CD14-positive monocyte (primary cell): ENCODE data around the gene CACNA1C. TPM values are rescaled to one million over a fixed set of nuclear protein-coding genes. Genes with fewer than 3 reads are reported as not detected.
A peak's percentile ranks its signal among the peaks of the same experiment; 100 is the strongest.
"Not testable (repeated sequence)": the region's sequence is repeated elsewhere in the genome, so short reads cannot be mapped to it uniquely, and the experiment has no call there.

ENCODE experiments used
- DNase-seq, 3 donors: peaks; one replicate each; pipeline ENCODE4 v3.0.0-alpha.2; 2011 to 2022
- H2AFZ ChIP-seq: 2 replicates; pipeline ENCODE4 v1.6.0; 2012; ENCODE audit warnings: mild to moderate bottlenecking, low read depth, low read length, inconsistent platforms; ENCODE audit not compliant: insufficient read depth, poor library complexity, severe bottlenecking
- H3K27ac ChIP-seq, 2 donors: 1 replicate in 1 of 2; 2 replicates in 1 of 2; pipeline ENCODE4 v1.5.1; 2012 to 2013; ENCODE audit warnings: low read length in 2 of 2, control low read depth in 1 of 2, inconsistent platforms in 1 of 2, low read depth in 1 of 2, mild to moderate bottlenecking in 1 of 2
- H3K27me3 ChIP-seq, 2 donors: one replicate each; pipeline versions ENCODE4 v1.6.0 to v1.6.1; 2011 to 2013; ENCODE audit warnings: low read length in 2 of 2; ENCODE audit not compliant: control insufficient read depth in 2 of 2, insufficient read depth in 2 of 2
- H3K36me3 ChIP-seq, 2 donors: replicated peaks in 1 of 2; 1 replicate in 1 of 2; 2 replicates in 1 of 2; pipeline versions ENCODE4 v1.5.1 to v1.6.1; 2012 to 2013; ENCODE audit warnings: low read length in 2 of 2, control low read depth in 1 of 2, inconsistent platforms in 1 of 2, mild to moderate bottlenecking in 1 of 2; ENCODE audit not compliant: insufficient read depth in 2 of 2, control insufficient read depth in 1 of 2
- H3K4me1 ChIP-seq, 2 donors: 1 replicate in 1 of 2; 2 replicates in 1 of 2; pipeline versions ENCODE4 v1.5.1 to v1.6.1; 2012 to 2013; ENCODE audit warnings: low read length in 2 of 2, control low read depth in 1 of 2, inconsistent platforms in 1 of 2, mild to moderate bottlenecking in 1 of 2, moderate library complexity in 1 of 2; ENCODE audit not compliant: insufficient read depth in 2 of 2, control insufficient read depth in 1 of 2
- H3K4me2 ChIP-seq: replicated peaks from 2 replicates; pipeline ENCODE3; 2012; ENCODE audit warnings: low read length, moderate library complexity, mild to moderate bottlenecking; ENCODE audit not compliant: poor library complexity, severe bottlenecking; ENCODE audit errors: extremely low read depth
- H3K4me3 ChIP-seq, 3 experiments: fragments of 200-600 bp in 1 of 3; sonication (generic) in 1 of 3; replicated peaks in 1 of 3; 1 replicate in 2 of 3; 2 replicates in 1 of 3; pipeline ENCODE4 v1.5.1; 2011 to 2013; ENCODE audit warnings: low read length in 3 of 3, mild to moderate bottlenecking in 3 of 3, control low read depth in 2 of 3, low read depth in 2 of 3, inconsistent platforms in 1 of 3, moderate library complexity in 1 of 3
- H3K79me2 ChIP-seq: 2 replicates; pipeline ENCODE4 v1.6.0; 2012; ENCODE audit warnings: mild to moderate bottlenecking, control low read depth, inconsistent platforms, low read length, moderate library complexity; ENCODE audit not compliant: insufficient read depth
- H3K9ac ChIP-seq: 2 replicates; pipeline ENCODE4 v1.6.0; 2017; ENCODE audit warnings: low read length, mild to moderate bottlenecking; ENCODE audit not compliant: insufficient read depth, poor library complexity, severe bottlenecking
- H3K9me3 ChIP-seq, 2 donors: replicated peaks in 1 of 2; 1 replicate in 1 of 2; 2 replicates in 1 of 2; pipeline versions ENCODE4 v1.5.1 to v1.6.1; 2012 to 2013; ENCODE audit warnings: low read length in 2 of 2, control low read depth in 1 of 2; ENCODE audit not compliant: control insufficient read depth in 1 of 2, insufficient read depth in 1 of 2
- H4K20me1 ChIP-seq: 2 replicates; pipeline ENCODE4 v1.6.0; 2012; ENCODE audit warnings: mild to moderate bottlenecking, low read length, control low read depth, moderate library complexity; ENCODE audit not compliant: insufficient read depth
- H3K27ac Mint-ChIP-seq, 7 donors: one replicate each; pipeline ENCODE4 v1.8.0; 2020; ENCODE audit warnings: mild to moderate bottlenecking in 7 of 7, mixed read lengths in 7 of 7, moderate library complexity in 6 of 7, inconsistent platforms in 2 of 7
- H3K27me3 Mint-ChIP-seq, 3 donors: one replicate each; pipeline ENCODE4 v1.8.0; 2021 to 2022; ENCODE audit warnings: low read depth in 3 of 3, mild to moderate bottlenecking in 3 of 3, mixed read lengths in 3 of 3, moderate library complexity in 3 of 3, inconsistent platforms in 1 of 3
- H3K36me3 Mint-ChIP-seq, 2 donors: one replicate each; pipeline ENCODE4 v1.8.0; 2020; ENCODE audit warnings: mixed read lengths in 2 of 2, inconsistent platforms in 1 of 2, mild to moderate bottlenecking in 1 of 2
- H3K4me1 Mint-ChIP-seq: one replicate; pipeline ENCODE4 v1.8.0; 2020; ENCODE audit warnings: mild to moderate bottlenecking, mixed read lengths
- H3K4me3 Mint-ChIP-seq, 2 donors: one replicate each; pipeline ENCODE4 v1.8.0; 2020; ENCODE audit warnings: mild to moderate bottlenecking in 2 of 2, mixed read lengths in 2 of 2, moderate library complexity in 1 of 2
- H3K9me3 Mint-ChIP-seq, 7 donors: one replicate each; pipeline ENCODE4 v1.8.0; 2020 to 2022; ENCODE audit warnings: mixed read lengths in 7 of 7, mild to moderate bottlenecking in 6 of 7, moderate library complexity in 6 of 7, inconsistent platforms in 2 of 7
- CTCF ChIP-seq: fragments of 200-600 bp; IDR thresholded peaks from one replicate; pipeline ENCODE4 v1.8.0; 2022; ENCODE audit warnings: antibody characterized with exemption, mild to moderate bottlenecking
- WGBS: methylation state at CpG from one replicate; pipeline ENCODE4 v1.1.5; 2013; ENCODE audit warnings: missing lambda C conversion rate; ENCODE audit not compliant: insufficient coverage; 5-methylcytosine and 5-hydroxymethylcytosine counted together
- intact Hi-C, 2 donors: fragments of 100-400 bp; cut with micrococcal nuclease; formaldehyde crosslinking; loops; one replicate each; pipeline versions ENCODE4 v1.15.0 to v1.15.1; 2023
- polyA plus RNA-seq, 3 donors: library from polyadenylated mRNA; depleted of rRNA in 1 of 3; unstranded in 2 of 3; stranded (reverse) in 1 of 3; fragments of 300-500 nt in 2 of 3; fragments of >200 nt in 1 of 3; fragmentation: Illumina TruSeq in 2 of 3; gene quantifications; 1 replicate in 2 of 3; 2 replicates in 1 of 3; pipeline ENCODE4 v1.2.3, GENCODE V29; 2012 to 2021

The CACNA1C gene
- polyA plus RNA-seq, 3 donors = not detected

GRCh38 chr12:2683283-2684025, 630.7 kb downstream of the CACNA1C start:
- Mint-ChIP-seq H3K9me3 (peaks cover 0 to 2% (median 0%) of the 10 kb centered on the region in 7 donors), H3K4me3 (no peak overlapping the region), H3K36me3 (no peaks in the 10 kb centered on the region), H3K27me3 (peaks cover 0 to 3% (median 1%) of the 10 kb centered on the region in 3 donors), H3K4me1 (peaks cover 2% of the 10 kb centered on the region), H3K27ac (peak overlapping the region in 1 of 7 donors; percentile 69)
- Histone ChIP-seq H3K9ac (no peak overlapping the region), H3K9me3 (no peaks in the 10 kb centered on the region), H3K79me2 (no peaks in the 10 kb centered on the region), H2AFZ (no peak overlapping the region), H4K20me1 (no peaks in the 10 kb centered on the region), H3K27ac (no peak overlapping the region), H3K36me3 (no peaks in the 10 kb centered on the region), H3K4me2 (no peak overlapping the region), H3K4me1 (peaks cover 0 to 4% of the 10 kb centered on the region in 2 donors), H3K27me3 (no peaks in the 10 kb centered on the region), H3K4me3 (no peak overlapping the region)
- 51% methylated on average over 7 of the region's 12 CpGs for WGBS
- peak; percentile 19 for TF ChIP-seq CTCF
- DNase-seq = no peak
- intact Hi-C loops = no loop called here

DNA sequence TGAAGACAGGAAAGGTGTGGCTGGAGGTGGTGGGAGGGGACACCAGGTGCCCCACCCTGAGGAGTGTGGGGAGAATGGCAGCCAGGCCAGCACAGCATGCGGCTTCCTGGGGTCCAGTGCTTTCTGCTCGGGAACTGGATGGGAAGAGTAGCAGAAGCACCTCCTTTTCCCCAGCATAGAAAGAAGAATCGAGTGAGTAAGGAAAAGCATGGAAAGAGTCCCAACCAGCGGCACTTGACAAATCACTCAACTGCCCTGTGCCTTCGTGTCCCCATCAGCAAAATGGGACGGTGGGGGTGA, 631.2 kb downstream of the CACNA1C start:
- H3K4me1 Mint-ChIP-seq, H3K27me3 ChIP-seq, H3K9ac ChIP-seq, H3K4me3 Mint-ChIP-seq, intact Hi-C loops, H3K9me3 ChIP-seq, H3K27me3 Mint-ChIP-seq, H3K4me1 ChIP-seq, H3K27ac ChIP-seq, H3K36me3 ChIP-seq, H3K9me3 Mint-ChIP-seq, H3K4me2 ChIP-seq, H2AFZ ChIP-seq, H3K36me3 Mint-ChIP-seq, H4K20me1 ChIP-seq, H3K79me2 ChIP-seq, DNase-seq, H3K4me3 ChIP-seq: not testable (repeated sequence)
- H3K27ac Mint-ChIP-seq = peak overlapping the region in 1 of 7 donors; percentile 69
- no CpG with 5 or more reads among the region's 6 CpGs for WGBS

DNA sequence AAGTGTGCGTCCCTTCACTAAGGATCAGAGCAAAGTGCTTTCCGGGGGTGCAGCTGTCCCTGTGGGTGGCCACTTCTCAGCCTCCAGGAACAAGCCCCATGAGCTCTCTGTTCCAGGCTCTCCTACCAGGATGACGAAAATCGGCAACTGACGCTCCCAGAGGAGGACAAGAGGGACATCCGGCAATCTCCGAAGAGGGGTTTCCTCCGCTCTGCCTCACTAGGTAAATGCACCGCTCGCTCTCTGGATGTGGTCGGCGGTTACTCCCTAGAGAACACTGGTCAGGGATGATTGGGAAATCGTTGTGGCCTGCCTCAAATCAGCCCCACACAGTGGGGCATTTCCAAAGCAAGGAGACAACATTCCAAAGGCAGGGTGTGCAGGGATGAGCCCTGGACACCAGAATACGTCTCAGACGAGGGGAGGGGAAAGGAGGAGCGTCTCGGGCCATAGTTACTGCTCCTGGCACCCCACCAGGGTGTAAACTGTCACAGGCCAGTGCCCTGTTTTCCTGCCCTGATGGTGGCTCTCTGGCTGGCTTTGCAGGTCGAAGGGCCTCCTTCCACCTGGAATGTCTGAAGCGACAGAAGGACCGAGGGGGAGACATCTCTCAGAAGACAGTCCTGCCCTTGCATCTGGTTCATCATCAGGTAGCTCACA, 633.0 kb downstream of the CACNA1C start:
- intact Hi-C loops, H3K9me3 Mint-ChIP-seq, H3K27me3 ChIP-seq, H3K36me3 ChIP-seq, H3K9me3 ChIP-seq, H4K20me1 ChIP-seq, H3K79me2 ChIP-seq, H3K9ac ChIP-seq, H3K4me3 Mint-ChIP-seq, H2AFZ ChIP-seq, H3K36me3 Mint-ChIP-seq, H3K4me1 Mint-ChIP-seq, H3K4me2 ChIP-seq, H3K4me3 ChIP-seq, H3K27ac ChIP-seq, DNase-seq, H3K27ac Mint-ChIP-seq: not testable (repeated sequence)
- H3K4me1 ChIP-seq = peaks cover 3 to 10% of the 10 kb centered on the region in 2 donors
- 85% methylated on average over 7 of the region's 20 CpGs for WGBS
- H3K27me3 Mint-ChIP-seq = peaks cover 4 to 13% (median 9%) of the 10 kb centered on the region in 3 donors
